GM12878 (cell line): ENCODE data around the gene OR2A12. TPM values are rescaled to one million over a fixed set of nuclear protein-coding genes. Genes with fewer than 3 reads are reported as not detected.

Source experiments
- ATAC-seq: fragments of 200-7000 bp; cut with Tn5 transposase; 3 replicates; pipeline ENCODE4 v1.9.1; 2020; ENCODE audit warnings: mild to moderate bottlenecking, moderate library complexity
- BruUV-seq: library from RNA; stranded (reverse); fragments of 400-500 nt; replicated peaks from 2 replicates; lab custom pipeline; 2021; lab: Mats Ljungman, UMichigan
- CTCF ChIA-PET: fragments of 300-600 bp; sonication (Branson Sonifier 250); formaldehyde crosslinking; extraction: SDS; loops from one replicate; lab custom pipeline; 2021; ENCODE audit warnings: inconsistent platforms; lab: Yijun Ruan, JAX
- POLR2A ChIA-PET: fragments of 350-600 bp; formaldehyde crosslinking; extraction: SDS; loops from one replicate; lab custom pipeline; 2021; ENCODE audit warnings: inconsistent platforms; lab: Charles Lee
- RAD21 ChIA-PET: fragments of 300-600 bp; sonication (Branson Sonifier 250); formaldehyde crosslinking; loops from one replicate; lab custom pipeline; 2023; ENCODE audit warnings: antibody characterized with exemption; ENCODE audit not compliant: unreplicated experiment; lab: Charles Lee
- SMC1A ChIA-PET: fragments of 300-600 bp; sonication (Branson Sonifier 250); formaldehyde crosslinking; loops from one replicate; lab custom pipeline; 2023; ENCODE audit not compliant: unreplicated experiment, uncharacterized antibody; lab: Charles Lee
- DNase-seq: peaks from one replicate; pipeline ENCODE4 v3.0.0-alpha.2; 2011; ENCODE audit warnings: low read depth, low spot score
- FAIRE-seq: peaks from 3 replicates; lab custom pipeline; 2011; peaks lifted over from hg19 to GRCh38; lab: Jason Lieb, UNC
- H2AFZ ChIP-seq: 2 replicates; pipeline ENCODE4 v1.6.0; 2011; ENCODE audit warnings: low read depth, low read length, control low read depth; ENCODE audit not compliant: control insufficient read depth
- H3K27ac ChIP-seq: 2 replicates; pipeline ENCODE4 v1.5.1; 2011; ENCODE audit warnings: control low read depth; ENCODE audit not compliant: control insufficient read depth, insufficient read depth
- H3K27me3 ChIP-seq, 2 experiments: replicated peaks in 1 of 2; 2 replicates each; pipeline versions ENCODE4 v1.6.0 to v1.6.1; 2011; ENCODE audit warnings: low read length in 1 of 2; ENCODE audit not compliant: control insufficient read depth in 2 of 2, insufficient read depth in 2 of 2
- H3K36me3 ChIP-seq, 2 experiments: 2 replicates each; pipeline ENCODE4 v1.5.1; 2011; ENCODE audit warnings: low read length in 1 of 2; ENCODE audit not compliant: control insufficient read depth in 2 of 2, insufficient read depth in 2 of 2
- H3K4me1 ChIP-seq: 2 replicates; pipeline ENCODE4 v1.6.1; 2011; ENCODE audit warnings: mild to moderate bottlenecking, low read length, moderate library complexity, mixed read lengths; ENCODE audit not compliant: control insufficient read depth, insufficient read depth
- H3K4me2 ChIP-seq: 2 replicates; pipeline ENCODE4 v1.6.0; 2011; ENCODE audit warnings: control low read depth; ENCODE audit not compliant: control insufficient read depth, insufficient read depth
- H3K4me3 ChIP-seq: fragments of 200-600 bp; sonication (generic); 2 replicates; pipeline ENCODE4 v1.5.1; 2016
- H3K79me2 ChIP-seq: 2 replicates; pipeline ENCODE4 v1.6.0; 2011; ENCODE audit warnings: low read length; ENCODE audit not compliant: control insufficient read depth, insufficient read depth
- H3K9ac ChIP-seq: 2 replicates; pipeline ENCODE4 v1.8.0; 2011; ENCODE audit warnings: low read length, control low read depth, mixed read lengths; ENCODE audit not compliant: control insufficient read depth, insufficient read depth
- H3K9me3 ChIP-seq: replicated peaks from 3 replicates; pipeline ENCODE4 v1.5.1; 2011; ENCODE audit warnings: mild to moderate bottlenecking, low read length; ENCODE audit not compliant: control insufficient read depth, insufficient read depth
- H4K20me1 ChIP-seq: 2 replicates; pipeline ENCODE4 v1.6.0; 2011; ENCODE audit not compliant: control insufficient read depth, insufficient read depth
- BACH1 ChIP-seq: fragments of 450-650 bp; IDR thresholded peaks from 2 replicates; pipeline ENCODE4 v1.6.1; 2017; ENCODE audit warnings: mild to moderate bottlenecking, borderline replicate concordance
- CHD2 ChIP-seq: IDR thresholded peaks from 2 replicates; pipeline ENCODE4 v1.6.1; 2011; ENCODE audit warnings: low read depth, low read length, improper control_type of control experiment, borderline replicate concordance
- FOS ChIP-seq: IDR thresholded peaks from 3 replicates; pipeline ENCODE4 v1.6.1; 2011; ENCODE audit warnings: borderline replicate concordance; ENCODE audit not compliant: insufficient read length; ENCODE audit errors: extremely low read depth
- HDAC6 ChIP-seq: fragments of 200-600 bp; sonication (generic); IDR thresholded peaks from one replicate; pipeline ENCODE4 v1.8.0; 2017; ENCODE audit warnings: antibody characterized with exemption; ENCODE audit not compliant: unreplicated experiment
- HDGF ChIP-seq: fragments of 450-650 bp; IDR thresholded peaks from 2 replicates; pipeline ENCODE4 v1.6.1; 2016; ENCODE audit warnings: antibody characterized with exemption
- IKZF2 ChIP-seq, 2 experiments: fragments of 450-650 bp; IDR thresholded peaks; 2 replicates each; pipeline ENCODE4 v1.6.1; 2017; ENCODE audit warnings: mild to moderate bottlenecking in 2 of 2, moderate library complexity in 2 of 2
- POLR2AphosphoS5 ChIP-seq: IDR thresholded peaks from 2 replicates; pipeline ENCODE4 v1.6.1; 2011; ENCODE audit warnings: mild to moderate bottlenecking, low read length, inconsistent platforms
- RAD51 ChIP-seq: fragments of 450-650 bp; IDR thresholded peaks from 2 replicates; pipeline ENCODE4 v1.6.1; 2016; ENCODE audit warnings: moderate library complexity, mild to moderate bottlenecking, inconsistent platforms
- RBBP5 ChIP-seq: fragments of 200-600 bp; sonication (generic); conservative IDR thresholded peaks from 2 replicates; pipeline ENCODE4 v1.6.1; 2016
- SIN3A ChIP-seq: IDR thresholded peaks from 2 replicates; pipeline ENCODE4 v1.6.1; 2012; ENCODE audit warnings: low read depth, low read length, improper control_type of control experiment
- SMARCA5 ChIP-seq: fragments of 450-650 bp; IDR thresholded peaks from 2 replicates; pipeline ENCODE4 v1.6.1; 2017; ENCODE audit warnings: mild to moderate bottlenecking
- SP1 ChIP-seq: IDR thresholded peaks from one replicate; pipeline ENCODE4 v1.6.1; 2011; ENCODE audit warnings: low read depth, low read length
- ZNF687 ChIP-seq: fragments of 450-650 bp; IDR thresholded peaks from 2 replicates; pipeline ENCODE4 v1.6.1; 2017; ENCODE audit warnings: mild to moderate bottlenecking, moderate library complexity
- ZSCAN29 ChIP-seq: fragments of 450-650 bp; IDR thresholded peaks from 2 replicates; pipeline ENCODE4 v1.6.1; 2017; ENCODE audit warnings: mild to moderate bottlenecking, moderate library complexity
- WGBS: methylation state at CpG from one replicate; pipeline ENCODE4 v1.1.6; 2016; ENCODE audit warnings: low lambda C conversion rate; ENCODE audit not compliant: insufficient replicate concordance, insufficient coverage; ENCODE audit errors: missing lambda C conversion rate; 5-methylcytosine and 5-hydroxymethylcytosine counted together
- in situ Hi-C: fragments of 300-500 bp; cut with MboI; formaldehyde crosslinking; loops from 9 replicates; pipeline ENCODE4 v1.14.3; 2018; ENCODE audit warnings: mixed read lengths
- intact Hi-C: fragments of 100-400 bp; cut with micrococcal nuclease; formaldehyde crosslinking; loops from one replicate; pipeline ENCODE4 v1.14.2; 2022; ENCODE audit not compliant: unreplicated experiment
- polyA plus RNA-seq, 11 experiments: library from polyadenylated mRNA; depleted of rRNA in 4 of 11; unstranded in 6 of 11; stranded (reverse) in 5 of 11; fragments of >200 nt; fragmentation: Nextera tagmentation in 4 of 11; fragmentation: Illumina TruSeq in 1 of 11; extraction: Ambion mirVana in 4 of 11; extraction: Trizol in 1 of 11; gene quantifications; 1 replicate in 1 of 11; 2 replicates in 10 of 11; pipeline versions ENCODE4 v1.2.1 to v1.2.3, GENCODE V29; 2011 to 2016; ENCODE audit warnings: inconsistent platforms in 2 of 11, missing spikeins in 2 of 11, low read depth in 1 of 11
- total RNA-seq, 4 experiments: library from RNA; depleted of rRNA in 3 of 4; stranded (reverse); fragments of >200 nt in 3 of 4; fragmentation: Illumina TruSeq in 1 of 4; extraction: Trizol in 1 of 4; gene quantifications; 2 replicates each; pipeline versions ENCODE4 v1.2.1 to v1.2.3, GENCODE V29; 2013 to 2021
- TF ChIP-seq, protein P1 (sequence below): IDR thresholded peaks from 2 replicates; pipeline ENCODE4 v1.6.1; 2012; ENCODE audit warnings: low read depth, low read length, improper control_type of control experiment
- TF ChIP-seq, protein P2 (sequence below): fragments of 450-650 bp; formaldehyde crosslinking; IDR thresholded peaks from 2 replicates; pipeline ENCODE4 v1.5.0; 2022; ENCODE audit warnings: mild to moderate bottlenecking, missing genetic modification characterization

OR2A12 gene
- total and polyA plus RNA-seq, 10 of the 15 experiments (the other 5 are each of a cell fraction or from before 2014, with no cell fraction given) = not detected

- in situ Hi-C loops = no loop called here
- intact Hi-C loops = no loop called here
- Histone ChIP-seq H3K27me3 (no peaks in the 10 kb centered on the region), H3K36me3 (no peaks in the 10 kb centered on the region), H3K27ac (no peak overlapping the region), H3K4me3 (no peak overlapping the region), H3K79me2 (no peaks in the 10 kb centered on the region), H2AFZ (no peak overlapping the region), H3K4me1 (no peaks in the 10 kb centered on the region), H3K9ac (no peak overlapping the region), H3K9me3 (no peaks in the 10 kb centered on the region), H3K4me2 (no peak overlapping the region), H4K20me1 (no peaks in the 10 kb centered on the region)
- ChIA-PET POLR2A (no interaction called here), CTCF (no interaction called here), SMC1A (no interaction called here), RAD21 (no interaction called here)
- FAIRE-seq (no peak), ATAC-seq (no peak), DNase-seq (no peak)
- WGBS = 0% methylated on average over 3 of the region's 3 CpGs
- no TSS peak for BruUV-seq
- no peak for TF ChIP-seq RAD51
- TF ChIP-seq POLR2AphosphoS5 = no peak
- TF ChIP-seq FOS = no peak
- no peak for TF ChIP-seq BACH1
- TF ChIP-seq, protein P1, sequence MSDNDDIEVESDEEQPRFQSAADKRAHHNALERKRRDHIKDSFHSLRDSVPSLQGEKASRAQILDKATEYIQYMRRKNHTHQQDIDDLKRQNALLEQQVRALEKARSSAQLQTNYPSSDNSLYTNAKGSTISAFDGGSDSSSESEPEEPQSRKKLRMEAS = no peak
- no peak for TF ChIP-seq HDAC6
- no peak for TF ChIP-seq RBBP5
- TF ChIP-seq HDGF = no peak
- TF ChIP-seq ZSCAN29 = no peak
- TF ChIP-seq IKZF2 (IDR thresholded peaks at IDR 0.05) = no peak
- no peak for TF ChIP-seq CHD2
- no peak for TF ChIP-seq SP1
- TF ChIP-seq, protein P2, sequence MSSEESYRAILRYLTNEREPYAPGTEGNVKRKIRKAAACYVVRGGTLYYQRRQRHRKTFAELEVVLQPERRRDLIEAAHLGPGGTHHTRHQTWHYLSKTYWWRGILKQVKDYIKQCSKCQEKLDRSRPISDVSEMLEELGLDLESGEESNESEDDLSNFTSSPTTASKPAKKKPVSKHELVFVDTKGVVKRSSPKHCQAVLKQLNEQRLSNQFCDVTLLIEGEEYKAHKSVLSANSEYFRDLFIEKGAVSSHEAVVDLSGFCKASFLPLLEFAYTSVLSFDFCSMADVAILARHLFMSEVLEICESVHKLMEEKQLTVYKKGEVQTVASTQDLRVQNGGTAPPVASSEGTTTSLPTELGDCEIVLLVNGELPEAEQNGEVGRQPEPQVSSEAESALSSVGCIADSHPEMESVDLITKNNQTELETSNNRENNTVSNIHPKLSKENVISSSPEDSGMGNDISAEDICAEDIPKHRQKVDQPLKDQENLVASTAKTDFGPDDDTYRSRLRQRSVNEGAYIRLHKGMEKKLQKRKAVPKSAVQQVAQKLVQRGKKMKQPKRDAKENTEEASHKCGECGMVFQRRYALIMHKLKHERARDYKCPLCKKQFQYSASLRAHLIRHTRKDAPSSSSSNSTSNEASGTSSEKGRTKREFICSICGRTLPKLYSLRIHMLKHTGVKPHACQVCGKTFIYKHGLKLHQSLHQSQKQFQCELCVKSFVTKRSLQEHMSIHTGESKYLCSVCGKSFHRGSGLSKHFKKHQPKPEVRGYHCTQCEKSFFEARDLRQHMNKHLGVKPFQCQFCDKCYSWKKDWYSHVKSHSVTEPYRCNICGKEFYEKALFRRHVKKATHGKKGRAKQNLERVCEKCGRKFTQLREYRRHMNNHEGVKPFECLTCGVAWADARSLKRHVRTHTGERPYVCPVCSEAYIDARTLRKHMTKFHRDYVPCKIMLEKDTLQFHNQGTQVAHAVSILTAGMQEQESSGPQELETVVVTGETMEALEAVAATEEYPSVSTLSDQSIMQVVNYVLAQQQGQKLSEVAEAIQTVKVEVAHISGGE (CRISPR knock-in tag) = no peak
- TF ChIP-seq SMARCA5 = no peak
- no peak for TF ChIP-seq ZNF687
- no peak for TF ChIP-seq SIN3A
Observed at GRCh38 chr7:144132262-144132661, 46.2 kb downstream of the OR2A12 start.
